MG63 (cell line): ENCODE measurements around the gene EBP. TPM values are rescaled to one million over a fixed set of nuclear protein-coding genes. Genes with fewer than 3 reads are reported as not detected.

Source experiments
- total RNA-seq: library from RNA; depleted of rRNA; stranded (reverse); fragments of >200 nt; shearing (Covaris generic); gene quantifications from 2 replicates; pipeline ENCODE4 v1.2.3, GENCODE V29; 2014; ENCODE audit warnings: low replicate concordance; rRNA removed

EBP gene
- total RNA-seq, 1 experiment from 2014 or later, result 32.9 TPM

Other genes starting within 250 kb of the EBP start
- not detected in 2 replicates for gene SSX3, start 165.1 kb upstream of the EBP start, total RNA-seq
- not detected in 2 replicates for gene SSX4, start 138.3 kb upstream of the EBP start, total RNA-seq
- not detected in 2 replicates for gene SSX4B, start 109.8 kb upstream of the EBP start, total RNA-seq
- gene SLC38A5, start 51.5 kb upstream of the EBP start, total RNA-seq, result 0.79 and 2.0 TPM in 2 replicates
- gene FTSJ1, start 45.6 kb upstream of the EBP start, total RNA-seq, result 55.3 and 76.6 TPM in 2 replicates
- gene PORCN, start 12.8 kb upstream of the EBP start, total RNA-seq, result 1.6 and 11.2 TPM in 2 replicates
- 2.7 and 9.3 TPM in 2 replicates for gene TBC1D25, start 17.9 kb downstream of the EBP start, total RNA-seq
- gene RBM3, start 52.7 kb downstream of the EBP start, total RNA-seq, result 291 and 416 TPM in 2 replicates
- gene WDR13, start 75.7 kb downstream of the EBP start, total RNA-seq, result 84.9 and 95.8 TPM in 2 replicates
- 0.79 TPM in 1 of 2 replicates, not detected in the other for gene WAS, start 162.0 kb downstream of the EBP start, total RNA-seq
- 4.1 and 13.3 TPM in 2 replicates for gene SUV39H1, start 174.9 kb downstream of the EBP start, total RNA-seq
- gene GLOD5, start 239.9 kb downstream of the EBP start, total RNA-seq, result not detected in 2 replicates